A673 (cell line): Measurements from ENCODE around the gene FRAS1.

Experiments
- CTCF ChIP-seq: fragments of 300-800, 200-600 bp; sonication (generic); conservative IDR thresholded peaks from 2 replicates; pipeline ENCODE4 v1.5.1; 2017; ENCODE audit warnings: low read depth, mild to moderate bottlenecking, antibody characterized with exemption, low read length, moderate library complexity, mixed read lengths
- EZH2 ChIP-seq: fragments of 200-600 bp; sonication (generic); IDR thresholded peaks from 2 replicates; pipeline ENCODE4 v1.6.1; 2017; ENCODE audit warnings: borderline replicate concordance, low read depth, mild to moderate bottlenecking, mixed read lengths, antibody characterized with exemption, low read length; ENCODE audit not compliant: poor library complexity, severe bottlenecking

GRCh38 chr4:78298618-78299017, 241.5 kb downstream of the FRAS1 start:
- TF ChIP-seq CTCF (no peak), EZH2 (no peak)
